Measurements from ENCODE around the gene MPV17. TPM values are rescaled to one million over a fixed set of nuclear protein-coding genes. Genes with fewer than 3 reads are reported as not detected.

Gene MPV17
- total RNA-seq, 4 donors from 2014 or later = 41.8 to 60.0 (median 50.6) TPM

DNA sequence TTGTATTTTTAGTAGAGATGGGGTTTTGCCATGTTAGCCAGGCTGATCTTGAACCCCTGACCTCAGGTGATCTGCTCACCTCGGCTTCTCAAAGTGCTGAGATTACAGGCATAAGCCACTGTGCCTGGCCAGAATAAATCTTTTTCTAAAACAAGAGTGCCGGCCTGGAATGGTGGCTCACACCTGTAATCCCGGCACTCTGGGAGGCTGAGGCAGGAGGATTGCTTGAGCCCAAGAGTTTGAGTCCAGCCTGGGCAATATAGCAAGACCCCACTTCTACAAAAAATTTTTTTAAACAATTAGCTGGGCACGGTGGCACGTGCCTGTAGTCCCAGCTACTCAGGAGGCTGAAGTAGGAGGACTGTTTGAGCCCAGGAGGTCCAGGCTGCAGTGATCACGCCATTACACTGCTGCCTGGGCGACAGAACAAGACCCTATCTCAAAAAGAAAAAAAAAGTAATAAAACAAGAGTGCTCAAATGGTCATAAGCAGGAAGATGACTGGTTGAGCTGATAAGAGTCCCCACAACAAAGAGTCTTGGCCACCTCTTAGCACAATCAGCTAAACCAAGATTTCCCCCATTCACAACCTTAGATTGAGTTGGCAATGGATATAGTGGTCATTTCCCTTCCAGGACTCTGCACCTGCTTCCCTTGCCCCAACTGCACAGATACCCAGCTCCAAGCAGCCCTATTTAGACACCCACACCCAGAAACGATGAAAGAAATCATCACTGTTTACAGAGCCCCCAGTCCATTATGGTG lies 8.8 kb downstream of the MPV17 start:
- Histone ChIP-seq H3K4me1 (no peaks in the 10 kb centered on the region), H3K4me3 (no peak overlapping the region), H3K9me3 (no peaks in the 10 kb centered on the region), H3K27ac (no peak overlapping the region), H3K36me3 (no peaks in the 10 kb centered on the region), H3K27me3 (no peaks in the 10 kb centered on the region)
- DNase-seq = no peak
- intact Hi-C loops (cut with DNase I; ENCODE audit: low total_unique reads) = no loop called here
- TF ChIP-seq, protein P1, sequence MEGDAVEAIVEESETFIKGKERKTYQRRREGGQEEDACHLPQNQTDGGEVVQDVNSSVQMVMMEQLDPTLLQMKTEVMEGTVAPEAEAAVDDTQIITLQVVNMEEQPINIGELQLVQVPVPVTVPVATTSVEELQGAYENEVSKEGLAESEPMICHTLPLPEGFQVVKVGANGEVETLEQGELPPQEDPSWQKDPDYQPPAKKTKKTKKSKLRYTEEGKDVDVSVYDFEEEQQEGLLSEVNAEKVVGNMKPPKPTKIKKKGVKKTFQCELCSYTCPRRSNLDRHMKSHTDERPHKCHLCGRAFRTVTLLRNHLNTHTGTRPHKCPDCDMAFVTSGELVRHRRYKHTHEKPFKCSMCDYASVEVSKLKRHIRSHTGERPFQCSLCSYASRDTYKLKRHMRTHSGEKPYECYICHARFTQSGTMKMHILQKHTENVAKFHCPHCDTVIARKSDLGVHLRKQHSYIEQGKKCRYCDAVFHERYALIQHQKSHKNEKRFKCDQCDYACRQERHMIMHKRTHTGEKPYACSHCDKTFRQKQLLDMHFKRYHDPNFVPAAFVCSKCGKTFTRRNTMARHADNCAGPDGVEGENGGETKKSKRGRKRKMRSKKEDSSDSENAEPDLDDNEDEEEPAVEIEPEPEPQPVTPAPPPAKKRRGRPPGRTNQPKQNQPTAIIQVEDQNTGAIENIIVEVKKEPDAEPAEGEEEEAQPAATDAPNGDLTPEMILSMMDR (IDR thresholded peaks at IDR 0.05) = no peak
- TF ChIP-seq POLR2A (IDR thresholded peaks at IDR 0.05) = no peak

DNA sequence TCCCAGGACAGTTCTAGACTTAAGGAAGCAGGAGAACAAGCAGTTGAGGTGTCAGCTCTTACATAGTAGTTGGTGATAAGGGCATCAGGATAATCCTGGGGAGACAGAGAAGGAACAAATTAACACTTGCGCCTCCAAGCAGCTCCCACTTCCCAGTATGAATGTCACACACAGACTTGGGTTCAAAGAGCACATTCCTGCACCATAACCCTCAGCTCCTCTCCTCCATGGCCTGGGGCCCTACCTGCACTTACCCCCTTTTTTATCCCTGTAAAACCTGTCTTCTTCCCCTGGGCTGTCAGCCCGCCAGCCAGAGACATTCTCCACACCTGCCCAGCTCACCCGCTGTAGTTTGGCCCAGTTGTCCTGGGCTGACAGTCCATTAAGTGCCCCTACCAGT lies 10.7 kb downstream of the MPV17 start:
- no peak overlapping the region for H3K27ac ChIP-seq
- peaks cover 0 to 10% of the 10 kb centered on the region in 2 donors for H3K4me1 ChIP-seq
- DNase-seq = no peak
- no peak overlapping the region for H3K4me3 ChIP-seq
- no peaks in the 10 kb centered on the region for H3K9me3 ChIP-seq
- TF ChIP-seq, protein P1 (IDR thresholded peaks at IDR 0.05) = no peak
- TF ChIP-seq POLR2A (IDR thresholded peaks at IDR 0.05) = no peak
- intact Hi-C loops (cut with DNase I; ENCODE audit: low total_unique reads) = no loop called here
- peaks cover 10% of the 10 kb centered on the region in 2 donors for H3K27me3 ChIP-seq
- H3K36me3 ChIP-seq = no peaks in the 10 kb centered on the region

DNA sequence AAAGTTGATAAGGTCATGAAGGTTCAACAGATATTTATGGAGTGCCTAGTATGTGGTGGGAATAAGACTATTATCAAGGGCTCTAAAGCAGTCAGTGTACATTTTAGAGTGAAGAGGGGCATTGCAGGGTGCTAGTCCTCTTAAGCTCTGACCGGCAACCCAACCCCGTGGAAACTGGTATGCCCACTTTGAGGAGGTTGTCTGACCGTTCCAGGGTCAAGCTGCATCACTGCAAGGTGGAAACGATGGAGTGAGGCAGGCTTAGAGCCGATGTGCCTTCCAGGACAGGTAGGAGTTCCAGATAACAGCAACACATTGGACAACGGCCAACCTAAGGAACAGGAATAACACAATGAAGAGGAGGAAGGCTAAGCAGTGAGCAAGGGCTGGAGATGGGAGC lies 13.2 kb downstream of the MPV17 start:
- Histone ChIP-seq H3K4me3 (no peak overlapping the region), H3K36me3 (no peaks in the 10 kb centered on the region), H3K9me3 (no peaks in the 10 kb centered on the region), H3K4me1 (peaks cover 0 to 16% of the 10 kb centered on the region in 2 donors), H3K27ac (no peak overlapping the region), H3K27me3 (peaks cover 22 to 27% of the 10 kb centered on the region in 2 donors)
- intact Hi-C loops (cut with DNase I; ENCODE audit: low total_unique reads) = no loop called here
- no peak for DNase-seq
- TF ChIP-seq POLR2A (IDR thresholded peaks at IDR 0.05) = no peak
- TF ChIP-seq, protein P1 (IDR thresholded peaks at IDR 0.05) = no peak

DNA sequence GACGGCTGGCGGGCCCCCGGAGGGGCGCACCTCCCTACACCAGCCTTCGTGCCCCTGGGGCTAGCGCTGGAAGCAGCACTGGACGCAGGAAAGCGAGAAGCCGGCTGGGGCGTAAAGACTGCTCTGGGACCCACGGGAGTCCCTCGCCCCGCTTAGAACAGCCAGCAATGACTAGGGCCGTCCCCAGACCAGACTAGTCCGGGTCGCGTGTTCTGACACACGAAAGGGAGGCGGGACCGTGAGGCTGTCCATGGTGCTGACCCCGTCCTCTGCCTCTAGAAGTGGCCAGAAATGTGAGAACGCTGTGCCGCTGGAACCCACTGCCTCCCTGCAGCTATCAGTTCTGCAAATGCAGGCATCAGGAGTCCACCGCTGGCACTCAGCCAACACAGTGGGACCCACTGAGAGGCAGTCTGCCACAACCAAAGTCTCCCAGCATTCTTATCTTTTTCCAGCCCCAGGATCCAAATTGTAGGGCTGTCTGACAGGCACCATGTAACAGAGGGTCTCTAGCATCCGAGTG lies 14.5 kb downstream of the MPV17 start, which contains the start of gene UCN:
Gene UCN, minus strand, starts transcription at position 87 of the 523 bp plus-strand sequence. CDS start 550 bp downstream, outside the sequence.
- Histone ChIP-seq H3K4me1 (peaks cover 0 to 16% of the 10 kb centered on the region in 2 donors), H3K27me3 (peaks cover 22 to 27% of the 10 kb centered on the region in 2 donors), H3K4me3 (no peak within 1 kb of the TSS), H3K36me3 (no peaks in the 10 kb centered on the region), H3K27ac (no peak within 1 kb of the TSS), H3K9me3 (no peaks in the 10 kb centered on the region)
- TF ChIP-seq POLR2A (IDR thresholded peaks at IDR 0.05) = no peak
- TF ChIP-seq, protein P1 (IDR thresholded peaks at IDR 0.05) = no peak
- no peak for DNase-seq
- intact Hi-C loops (cut with DNase I; ENCODE audit: low total_unique reads) = no loop called here

Data from uterus (tissue), 4 donors.